ENCODE measurements around the gene NDST1.
A peak's percentile ranks its signal among the peaks of the same experiment; 100 is the strongest.

NDST1 gene

DNA sequence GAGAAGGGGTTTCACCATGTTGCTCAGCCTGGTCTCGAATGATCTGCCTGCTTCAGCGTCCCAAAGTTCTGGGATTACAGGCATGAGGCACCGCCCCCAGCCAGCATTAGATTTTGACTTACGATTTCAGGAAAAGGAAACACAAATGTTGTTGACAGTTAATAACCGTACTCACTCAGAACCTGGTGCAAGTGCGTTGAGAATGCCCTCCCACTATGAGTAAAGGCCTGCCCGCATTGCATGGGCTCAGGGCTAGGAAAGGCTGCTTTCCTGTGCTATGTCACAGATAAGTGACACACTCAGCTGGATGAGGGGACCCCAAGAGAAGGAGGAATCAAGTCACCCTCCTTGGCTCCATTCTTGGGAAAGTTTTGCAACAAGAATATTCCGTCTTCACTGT is 42.4 kb downstream of the NDST1 start:
- DNase-seq, result no peak

DNA sequence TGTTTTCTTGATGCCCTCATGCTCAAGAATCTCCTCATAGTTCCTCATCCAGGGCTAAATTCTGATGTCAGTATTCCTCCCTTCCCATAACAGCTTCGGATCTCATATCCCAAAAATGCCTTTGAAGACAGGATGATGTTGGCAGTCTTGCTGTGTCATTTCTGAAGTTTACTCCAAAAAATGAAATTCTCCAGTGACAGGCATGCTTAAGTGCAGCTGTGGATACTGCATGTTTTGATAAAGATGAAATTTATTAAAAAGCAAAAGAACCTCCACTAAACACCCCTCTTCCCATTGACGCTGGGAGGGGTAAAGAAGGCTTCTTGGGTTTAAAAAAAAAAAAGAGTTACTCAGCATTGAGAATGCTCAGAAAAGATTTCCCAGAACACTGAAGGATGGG is 43.1 kb downstream of the NDST1 start:
- no peak for DNase-seq

DNA sequence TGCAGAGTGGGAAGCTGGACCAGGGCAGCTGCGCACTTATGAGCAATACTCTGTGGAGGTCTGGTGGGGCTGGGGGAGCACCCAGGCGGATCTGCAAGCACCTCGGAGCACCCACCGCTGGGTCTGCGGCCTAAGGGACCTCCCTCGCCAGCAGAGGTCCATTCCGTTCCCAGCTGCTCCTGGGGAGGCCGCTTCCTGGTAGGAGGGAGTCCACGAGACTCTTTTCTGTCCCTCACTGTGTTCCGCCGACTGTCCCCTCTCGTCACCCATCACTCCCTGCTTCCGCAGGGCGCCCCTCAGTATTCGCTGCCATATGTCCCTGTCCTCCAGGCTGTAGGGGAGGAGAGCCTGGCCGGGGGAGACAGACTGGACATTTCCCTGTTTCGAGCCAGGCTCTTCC is 45.5 kb downstream of the NDST1 start:
- DNase-seq, result no peak

- DNase-seq, result no peak
These were observed 46.0 kb downstream of the NDST1 start for GRCh38 chr5:150553911-150554310.

GRCh38 chr5:150554857-150555256 is 46.9 kb downstream of the NDST1 start:
- no peak for DNase-seq

DNA sequence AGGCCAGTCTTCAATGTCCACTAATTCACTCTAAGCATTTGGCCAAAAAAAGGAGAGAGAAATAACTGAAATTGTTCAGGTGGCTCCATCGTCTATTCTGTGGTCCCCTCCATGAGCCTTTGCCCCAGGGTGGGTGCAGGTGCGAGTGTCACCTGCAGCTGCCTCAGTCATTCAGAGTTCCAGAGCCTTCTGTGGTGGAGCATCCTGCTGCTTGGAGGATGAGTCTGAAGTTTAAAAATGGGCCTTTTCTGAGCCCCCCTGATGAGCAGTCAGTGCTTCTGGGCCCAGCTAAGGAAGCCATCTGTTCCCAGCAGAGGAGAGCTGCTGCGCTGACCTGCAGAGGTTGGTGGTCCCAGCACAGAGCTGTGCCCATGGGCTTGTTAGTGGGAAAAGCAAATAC is 48.2 kb downstream of the NDST1 start:
- DNase-seq, result no peak

GRCh38 chr5:150556859-150557508 is 49.1 kb downstream of the NDST1 start:
- no peak for DNase-seq

- DNase-seq, result no peak
These were observed 49.6 kb downstream of the NDST1 start for GRCh38 chr5:150557509-150557872.

DNA sequence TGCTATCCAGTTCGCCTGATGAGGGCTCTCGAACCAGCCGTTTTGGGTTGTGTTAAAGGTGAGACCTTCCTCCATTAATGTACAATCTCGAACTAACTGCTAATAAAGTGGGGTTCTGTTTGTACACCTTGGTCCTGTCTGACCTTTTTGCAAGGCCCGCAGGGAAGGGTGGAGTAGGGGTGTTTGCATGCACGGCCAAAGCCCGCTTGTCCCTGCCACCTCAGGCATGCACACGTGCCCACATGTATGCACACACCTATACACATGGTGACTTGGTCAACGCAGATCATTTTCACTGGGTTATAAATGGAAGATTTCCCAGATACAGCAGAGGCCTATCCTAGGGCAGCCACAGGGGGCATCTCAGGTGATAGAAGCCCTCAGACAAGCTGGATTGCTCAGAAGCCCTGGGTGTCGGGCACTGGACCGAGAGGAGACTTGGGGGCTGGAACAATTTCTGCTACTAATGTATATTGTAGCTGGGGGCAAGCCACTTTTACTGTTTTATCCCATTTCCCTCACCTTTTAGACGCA is 50.2 kb downstream of the NDST1 start:
- no peak for DNase-seq

DNA sequence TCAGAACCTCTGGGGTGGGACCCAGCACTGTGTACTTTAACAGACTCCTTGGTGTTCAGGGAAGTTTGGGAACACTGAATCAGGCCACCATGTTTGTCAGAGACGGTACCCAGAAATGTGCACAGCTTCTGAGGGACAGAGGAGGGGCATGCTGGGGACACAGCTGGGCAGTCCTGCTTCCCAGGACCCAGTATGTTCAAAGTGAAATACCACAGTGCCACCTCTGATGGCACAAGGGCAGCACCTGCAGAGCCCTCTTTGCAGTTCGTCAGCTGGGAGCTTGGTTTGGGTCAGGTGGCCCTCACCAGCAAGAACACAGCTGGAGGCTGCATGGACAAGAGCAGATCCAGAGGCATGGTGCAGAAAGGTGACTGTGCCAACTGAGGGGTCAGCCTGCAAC is 51.2 kb downstream of the NDST1 start:
- DNase-seq, result no peak

GRCh38 chr5:150559701-150560100 is 51.8 kb downstream of the NDST1 start:
- DNase-seq, result no peak

- DNase-seq, result peak; percentile 85
These were observed 52.7 kb downstream of the NDST1 start for GRCh38 chr5:150560401-150561191.

DNA sequence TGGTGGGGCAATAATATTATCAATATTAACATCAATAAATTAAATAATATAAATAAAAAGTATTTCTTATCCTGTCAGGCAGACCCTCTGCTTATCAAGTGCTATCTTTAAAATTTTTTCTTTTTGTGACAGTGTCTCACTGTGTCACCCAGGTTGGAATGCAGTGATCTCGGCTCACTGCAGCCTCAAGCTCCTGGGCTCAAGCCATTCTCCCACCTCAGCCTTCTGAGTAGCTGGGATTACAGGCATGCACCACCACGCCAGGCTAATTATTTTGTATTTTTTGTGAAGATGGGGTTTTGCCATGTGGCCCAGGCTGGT is 53.2 kb downstream of the NDST1 start:
- DNase-seq, result no peak

- DNase-seq, result no peak
These were observed 53.8 kb downstream of the NDST1 start for GRCh38 chr5:150561571-150562275.

DNA sequence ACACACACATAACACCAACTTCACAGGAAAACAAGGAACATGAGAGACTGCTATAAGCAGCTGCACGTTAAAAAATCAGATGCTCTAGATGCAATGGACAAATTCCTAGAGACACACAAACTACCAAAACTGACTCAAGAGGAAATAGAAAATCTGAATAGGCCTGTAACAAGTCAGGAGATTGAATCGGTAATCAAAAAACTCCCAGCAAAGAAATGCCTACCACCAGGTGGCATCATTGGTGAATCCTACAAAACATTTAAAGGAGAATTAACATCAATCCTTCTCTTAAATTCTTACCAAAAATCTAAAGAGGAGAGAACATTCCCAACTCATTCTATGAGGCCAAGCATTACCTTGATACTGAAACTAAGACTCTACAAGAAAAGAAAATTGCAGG is 54.9 kb downstream of the NDST1 start:
- DNase-seq, result no peak

DNA sequence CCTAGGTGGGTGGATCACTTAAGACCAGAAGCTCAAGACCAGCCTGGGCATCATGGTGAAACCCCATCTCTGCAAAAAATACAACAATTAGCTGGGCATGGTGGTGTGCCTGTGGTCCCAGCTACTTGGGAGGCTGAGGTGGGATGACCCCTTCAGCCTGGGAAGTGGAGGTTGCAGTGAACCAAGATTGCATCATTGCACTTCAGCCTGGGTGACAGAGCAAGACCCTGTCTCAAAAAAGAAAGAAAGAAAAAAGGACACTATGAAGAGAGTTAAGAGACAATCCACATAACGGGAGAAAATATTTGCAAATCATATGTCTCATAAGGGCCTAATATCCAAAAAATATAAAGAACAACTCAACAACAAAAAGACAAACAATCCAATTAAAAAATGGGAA is 57.9 kb downstream of the NDST1 start:
- DNase-seq, result no peak

GRCh38 chr5:150567031-150567717 is 59.2 kb downstream of the NDST1 start:
- no peak for DNase-seq

- DNase-seq, result no peak
These were observed 60.7 kb downstream of the NDST1 start for GRCh38 chr5:150568663-150569062.

GRCh38 chr5:150570333-150570732 is 62.4 kb downstream of the NDST1 start:
- no peak for DNase-seq

GRCh38 chr5:150571836-150572235 is 63.9 kb downstream of the NDST1 start:
- DNase-seq, result no peak

- no peak for DNase-seq
These were observed 65.3 kb downstream of the NDST1 start for GRCh38 chr5:150573216-150573615.

DNA sequence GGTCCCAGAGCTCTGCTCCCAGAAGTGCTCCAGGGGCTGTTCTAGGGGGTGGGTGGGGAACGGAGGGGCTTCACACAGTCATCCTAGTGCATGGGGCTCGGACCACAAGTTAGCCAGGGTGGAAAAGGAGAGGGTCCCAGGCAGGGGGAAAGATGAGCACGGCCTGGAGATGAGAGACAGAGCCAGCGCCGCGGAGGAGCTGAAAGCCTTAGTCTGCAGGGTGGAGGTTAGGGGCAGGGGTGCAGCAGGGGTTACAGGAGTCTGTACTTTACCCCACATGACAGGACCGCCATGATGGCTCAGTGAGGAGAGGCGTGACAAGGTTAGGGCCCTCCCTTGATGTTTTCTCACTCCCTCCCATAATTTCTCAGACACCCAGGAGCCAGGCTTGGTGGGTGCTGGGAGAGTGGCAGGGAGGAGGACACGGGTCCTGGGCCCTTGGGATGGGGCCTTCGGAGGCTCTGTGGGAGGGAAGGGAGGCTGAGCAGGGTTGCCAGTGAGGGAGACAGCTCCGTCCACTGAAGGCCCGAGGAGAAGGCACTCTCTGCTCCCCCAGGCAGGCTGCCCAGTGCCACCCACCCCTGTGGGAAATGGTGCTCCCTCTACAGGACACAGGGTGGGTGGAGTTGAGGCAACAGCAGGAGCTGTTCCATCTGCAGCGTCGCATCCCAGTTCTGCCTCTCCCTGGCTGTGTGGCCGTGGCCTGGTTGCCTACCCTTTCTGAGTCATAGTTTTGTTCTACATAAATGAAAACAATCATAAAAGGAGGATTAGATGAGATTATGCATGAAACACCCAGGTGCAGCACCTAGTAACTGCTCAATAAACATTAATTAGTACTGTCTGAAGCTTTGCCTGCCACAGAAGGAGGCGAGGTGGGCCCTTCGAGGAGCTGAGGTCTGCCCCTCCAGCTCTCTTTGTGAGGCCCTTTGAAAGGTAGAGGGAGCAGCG is 66.2 kb downstream of the NDST1 start:
- DNase-seq, result no peak
